VCaP (cell line): ENCODE results near the gene SDCCAG8.

Experiments
- H3K27ac ChIP-seq: fragments of 450-650 bp; 2 replicates; pipeline ENCODE4 v1.5.1; 2017
- TF ChIP-seq, protein P1 (sequence below): fragments of 450-650 bp; conservative IDR thresholded peaks from 2 replicates; pipeline ENCODE4 v1.5.1; 2017; ENCODE audit warnings: mild to moderate bottlenecking, moderate library complexity

The SDCCAG8 gene

DNA sequence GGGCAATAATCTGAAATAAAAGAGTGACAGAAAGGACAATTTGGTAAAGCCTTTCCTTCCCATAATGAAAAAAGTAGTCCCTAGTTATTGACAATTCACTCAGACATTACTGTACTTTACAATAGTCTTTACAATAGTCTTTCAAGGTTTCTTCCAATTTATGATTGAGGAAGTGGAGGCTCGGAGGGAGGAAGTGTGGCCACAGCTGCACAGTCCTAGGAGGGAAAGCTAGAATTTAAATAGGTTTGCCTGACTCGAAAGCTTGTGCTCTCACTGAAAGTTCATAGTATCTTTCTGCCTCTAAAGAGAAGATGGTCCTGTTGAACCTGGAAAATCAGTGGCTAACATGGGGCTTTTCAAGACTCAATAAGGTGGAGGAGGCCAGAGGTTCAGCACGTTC is 203.2 kb downstream of the SDCCAG8 start:
- TF ChIP-seq, protein P1, sequence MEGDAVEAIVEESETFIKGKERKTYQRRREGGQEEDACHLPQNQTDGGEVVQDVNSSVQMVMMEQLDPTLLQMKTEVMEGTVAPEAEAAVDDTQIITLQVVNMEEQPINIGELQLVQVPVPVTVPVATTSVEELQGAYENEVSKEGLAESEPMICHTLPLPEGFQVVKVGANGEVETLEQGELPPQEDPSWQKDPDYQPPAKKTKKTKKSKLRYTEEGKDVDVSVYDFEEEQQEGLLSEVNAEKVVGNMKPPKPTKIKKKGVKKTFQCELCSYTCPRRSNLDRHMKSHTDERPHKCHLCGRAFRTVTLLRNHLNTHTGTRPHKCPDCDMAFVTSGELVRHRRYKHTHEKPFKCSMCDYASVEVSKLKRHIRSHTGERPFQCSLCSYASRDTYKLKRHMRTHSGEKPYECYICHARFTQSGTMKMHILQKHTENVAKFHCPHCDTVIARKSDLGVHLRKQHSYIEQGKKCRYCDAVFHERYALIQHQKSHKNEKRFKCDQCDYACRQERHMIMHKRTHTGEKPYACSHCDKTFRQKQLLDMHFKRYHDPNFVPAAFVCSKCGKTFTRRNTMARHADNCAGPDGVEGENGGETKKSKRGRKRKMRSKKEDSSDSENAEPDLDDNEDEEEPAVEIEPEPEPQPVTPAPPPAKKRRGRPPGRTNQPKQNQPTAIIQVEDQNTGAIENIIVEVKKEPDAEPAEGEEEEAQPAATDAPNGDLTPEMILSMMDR: no peak
- no peak overlapping the region for H3K27ac ChIP-seq

DNA sequence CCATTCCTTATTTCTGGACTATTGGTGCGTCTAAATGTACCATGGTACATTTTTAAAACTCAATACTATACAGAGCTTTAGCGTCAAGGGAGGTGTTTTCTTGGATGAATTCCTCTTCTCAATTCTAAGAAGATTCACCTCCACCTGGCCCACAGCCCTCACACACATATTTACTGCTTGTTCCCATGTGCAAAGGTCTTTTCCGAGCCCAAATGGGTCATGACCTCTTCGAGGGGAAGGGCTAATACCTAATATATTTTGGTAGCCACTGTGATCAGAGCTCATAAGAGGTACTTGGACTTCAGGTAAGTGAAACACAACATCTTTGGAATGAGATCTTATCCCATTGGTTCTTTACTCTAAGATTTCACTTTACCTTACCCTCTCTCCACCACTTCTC is 205.9 kb downstream of the SDCCAG8 start:
- no peak overlapping the region for H3K27ac ChIP-seq

GRCh38 chr1:243462929-243463697 is 207.3 kb downstream of the SDCCAG8 start:
- TF ChIP-seq, protein P1: no peak
- no peak overlapping the region for H3K27ac ChIP-seq

More for the DNA sequence above, 205.9 kb downstream of the SDCCAG8 start:
- TF ChIP-seq, protein P1: no peak

- H3K27ac ChIP-seq: no peak overlapping the region
- TF ChIP-seq, protein P1: no peak
Observed at GRCh38 chr1:243465081-243465480, 209.2 kb downstream of the SDCCAG8 start.

- TF ChIP-seq, protein P1: no peak
Observed at GRCh38 chr1:243465738-243466137, 209.9 kb downstream of the SDCCAG8 start.

DNA sequence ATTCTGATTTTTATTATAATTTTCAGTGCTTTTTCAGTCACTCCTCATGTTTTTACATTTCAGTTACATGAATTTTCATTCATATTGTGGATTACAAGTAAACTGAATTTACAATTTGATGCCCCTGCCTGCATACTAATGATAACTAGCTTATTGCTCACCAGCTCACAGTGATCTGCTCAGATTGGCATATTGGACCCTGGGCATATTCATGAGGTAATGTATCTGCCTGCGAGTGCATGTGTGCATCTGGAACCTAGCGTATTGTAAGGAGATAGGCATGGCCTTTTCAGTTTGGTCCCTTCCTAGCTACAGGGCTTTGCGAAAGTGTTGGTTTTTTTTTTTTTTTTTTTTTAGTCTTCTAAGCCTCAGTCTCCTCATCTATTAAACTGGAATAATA is 213.7 kb downstream of the SDCCAG8 start:
- H3K27ac ChIP-seq: no peak overlapping the region
- TF ChIP-seq, protein P1: no peak

More at GRCh38 chr1:243465738-243466137, 209.9 kb downstream of the SDCCAG8 start:
- no peak overlapping the region for H3K27ac ChIP-seq

DNA sequence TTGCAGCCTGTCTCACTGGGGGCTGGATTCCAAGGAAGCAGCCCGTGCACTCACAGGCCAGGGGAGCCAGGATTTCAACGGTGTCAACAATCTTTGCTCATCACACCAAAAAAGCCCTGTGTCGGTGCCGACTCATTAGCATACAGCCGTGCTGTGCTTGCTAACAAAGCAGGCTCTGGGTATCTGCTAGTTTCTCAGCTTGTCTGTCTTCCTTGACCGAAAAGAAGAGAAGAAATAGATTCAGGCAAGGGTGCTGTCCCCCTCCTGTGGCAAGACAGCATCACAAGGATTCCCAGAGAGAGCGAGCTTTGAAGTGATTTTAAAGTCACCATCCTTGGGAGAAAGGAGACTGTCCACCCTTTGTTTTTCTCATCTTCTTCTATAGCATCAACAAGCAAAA is 214.7 kb downstream of the SDCCAG8 start:
- no peak overlapping the region for H3K27ac ChIP-seq
- TF ChIP-seq, protein P1: no peak
